ENCODE results near the gene GATA3.

Gene GATA3

GRCh38 chr10:8037941-8038894 is 16.3 kb upstream of the GATA3 start:
- DNase-seq: no peak

GRCh38 chr10:8039321-8039881 is 15.1 kb upstream of the GATA3 start:
- DNase-seq: no peak

- DNase-seq: no peak
Observed at GRCh38 chr10:8040651-8041050, 13.8 kb upstream of the GATA3 start.

- no peak for DNase-seq
Observed at GRCh38 chr10:8041284-8041991, 13.1 kb upstream of the GATA3 start.

- DNase-seq: no peak
Observed at GRCh38 chr10:8041992-8042720, 12.3 kb upstream of the GATA3 start.

- no peak for DNase-seq
Observed at GRCh38 chr10:8042721-8043568, 11.5 kb upstream of the GATA3 start.

GRCh38 chr10:8043569-8044306 is 10.8 kb upstream of the GATA3 start:
- DNase-seq: no peak

- DNase-seq: no peak
Observed at GRCh38 chr10:8044331-8044907, 10.1 kb upstream of the GATA3 start.

GRCh38 chr10:8044908-8045725 is 9.4 kb upstream of the GATA3 start:
- DNase-seq: no peak

GRCh38 chr10:8045726-8046494 is 8.6 kb upstream of the GATA3 start:
- no peak for DNase-seq

- DNase-seq: no peak
Observed at GRCh38 chr10:8047452-8048280, 6.8 kb upstream of the GATA3 start.

- no peak for DNase-seq
Observed at GRCh38 chr10:8048281-8049008, 6.0 kb upstream of the GATA3 start.

GRCh38 chr10:8049045-8049864 is 5.2 kb upstream of the GATA3 start:
- no peak for DNase-seq

- DNase-seq: no peak
Observed at GRCh38 chr10:8049865-8050555, 4.5 kb upstream of the GATA3 start.
